Psoas muscle (tissue), 8 donors: ENCODE results near the gene RFX2. TPM values are rescaled to one million over a fixed set of nuclear protein-coding genes. Genes with fewer than 3 reads are reported as not detected.

Source experiments
- ATAC-seq, 4 donors: fragments of 200-7000 bp; cut with Tn5 transposase; one replicate each; pipeline ENCODE4 v1.9.1; 2020; ENCODE audit warnings: moderate library complexity in 3 of 4, mild to moderate bottlenecking in 2 of 4
- DNase-seq, 2 donors: peaks; one replicate each; pipeline ENCODE4 v3.0.0-alpha.2; 2020
- H3K27ac ChIP-seq: fragments of 200-600 bp; one replicate; pipeline ENCODE4 v1.8.0; 2022
- H3K27me3 ChIP-seq, 3 donors: fragments of 200-600 bp in 1 of 3; one replicate each; pipeline versions ENCODE4 v1.6.1 to v1.8.0; 2013 to 2022; ENCODE audit warnings: low read length in 2 of 3, mild to moderate bottlenecking in 2 of 3, moderate library complexity in 1 of 3; ENCODE audit not compliant: insufficient read depth in 3 of 3
- H3K36me3 ChIP-seq, 2 donors: fragments of 200-600 bp in 1 of 2; one replicate each; pipeline versions ENCODE4 v1.6.1 to v1.8.0; 2013 to 2022; ENCODE audit warnings: low read depth in 1 of 2, mild to moderate bottlenecking in 1 of 2, moderate library complexity in 1 of 2; ENCODE audit not compliant: insufficient read depth in 1 of 2
- H3K4me1 ChIP-seq: fragments of 200-600 bp; one replicate; pipeline ENCODE4 v1.8.0; 2022
- H3K4me3 ChIP-seq: fragments of 200-600 bp; one replicate; pipeline ENCODE4 v1.8.0; 2022; ENCODE audit warnings: mild to moderate bottlenecking
- H3K9me3 ChIP-seq: fragments of 200-600 bp; one replicate; pipeline ENCODE4 v1.8.0; 2022
- WGBS, 3 donors: extraction: QIAGEN DNeasy Blood & Tissue Kit; methylation state at CpG; one replicate each; pipeline versions ENCODE4 v1.1.6 to v1.1.7; 2013; 5-methylcytosine and 5-hydroxymethylcytosine counted together
- intact Hi-C, 2 donors: fragments of 100-400 bp; cut with DNase I; formaldehyde crosslinking; loops; one replicate each; pipeline versions ENCODE4 v1.11.0 to v1.14.2; 2022
- polyA plus RNA-seq, 3 donors: library from polyadenylated mRNA; stranded (reverse); fragments of 200-250 nt; gene quantifications; one replicate each; pipeline ENCODE4 v1.2.3, GENCODE V29; 2013
- total RNA-seq, 4 donors: library from RNA; stranded (reverse); fragmentation: NEBNext Ultra II Directional in 2 of 4; extraction: Animal tissue kit (Norgen Biotek cat#: 25700) in 2 of 4; gene quantifications; one replicate each; pipeline versions ENCODE4 v1.2.1 to v1.2.4, GENCODE V29; 2021 to 2023
- TF ChIP-seq, protein P1 (sequence below): fragments of 200-600 bp; IDR thresholded peaks from one replicate; pipeline ENCODE4 v1.8.0; 2022; ENCODE audit warnings: antibody characterized with exemption
- donor health status: healthy with polysubstance abuse.
- donor health status: DM: no; HTN: no; CAD: no; lungs with moderate emphysema.
- donor health status: Bipolar disorder and iron deficiency.
- donor health status: healthy.
- donor health status: DM: yes; HTN: yes; CAD: no.
- donor health status: DM: no; HTN: no; CAD: no.
- donor health status: DM: no; HTN: no; CAD: no.
- donor health status: DM: yes; HTN: yes; CAD: no.

The RFX2 gene
- total and polyA plus RNA-seq, 7 donors = 0.58 to 2.1 (median 1.0) TPM

- WGBS, 3 donors = 63 to 70% (median 70%) methylated on average over 1 to 2 of the region's 2 CpGs
- DNase-seq (no peak), ATAC-seq (no peak)
- Histone ChIP-seq H3K36me3 (no peaks in the 10 kb centered on the region), H3K4me3 (no peak overlapping the region), H3K9me3 (no peaks in the 10 kb centered on the region), H3K27ac (no peak overlapping the region), H3K4me1 (no peaks in the 10 kb centered on the region), H3K27me3 (no peaks in the 10 kb centered on the region)
- intact Hi-C loops = no loop called here
- TF ChIP-seq, protein P1, sequence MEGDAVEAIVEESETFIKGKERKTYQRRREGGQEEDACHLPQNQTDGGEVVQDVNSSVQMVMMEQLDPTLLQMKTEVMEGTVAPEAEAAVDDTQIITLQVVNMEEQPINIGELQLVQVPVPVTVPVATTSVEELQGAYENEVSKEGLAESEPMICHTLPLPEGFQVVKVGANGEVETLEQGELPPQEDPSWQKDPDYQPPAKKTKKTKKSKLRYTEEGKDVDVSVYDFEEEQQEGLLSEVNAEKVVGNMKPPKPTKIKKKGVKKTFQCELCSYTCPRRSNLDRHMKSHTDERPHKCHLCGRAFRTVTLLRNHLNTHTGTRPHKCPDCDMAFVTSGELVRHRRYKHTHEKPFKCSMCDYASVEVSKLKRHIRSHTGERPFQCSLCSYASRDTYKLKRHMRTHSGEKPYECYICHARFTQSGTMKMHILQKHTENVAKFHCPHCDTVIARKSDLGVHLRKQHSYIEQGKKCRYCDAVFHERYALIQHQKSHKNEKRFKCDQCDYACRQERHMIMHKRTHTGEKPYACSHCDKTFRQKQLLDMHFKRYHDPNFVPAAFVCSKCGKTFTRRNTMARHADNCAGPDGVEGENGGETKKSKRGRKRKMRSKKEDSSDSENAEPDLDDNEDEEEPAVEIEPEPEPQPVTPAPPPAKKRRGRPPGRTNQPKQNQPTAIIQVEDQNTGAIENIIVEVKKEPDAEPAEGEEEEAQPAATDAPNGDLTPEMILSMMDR = no peak
These were observed 28.2 kb upstream of the RFX2 start for GRCh38 chr19:6138511-6138910.

DNA sequence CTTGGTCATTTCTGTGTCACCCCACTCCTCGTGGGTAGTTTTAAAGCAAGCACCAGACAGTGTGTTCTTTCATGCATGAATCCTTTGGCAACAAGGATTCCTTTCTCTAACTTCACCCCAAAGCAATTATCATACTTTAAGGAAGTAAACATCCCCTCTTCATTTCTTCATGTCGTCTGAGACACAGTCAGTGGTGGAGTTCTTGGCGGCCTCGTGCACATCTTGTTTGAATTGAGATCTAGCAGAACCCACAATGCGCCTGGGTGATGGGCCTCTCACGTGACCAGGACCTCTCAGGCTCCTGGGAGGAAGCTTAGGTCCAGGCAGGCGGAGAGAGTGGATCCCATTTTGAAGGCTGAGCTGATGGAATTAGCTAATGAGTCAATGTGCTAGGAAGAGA, 27.8 kb upstream of the RFX2 start:
- H3K36me3 ChIP-seq = no peaks in the 10 kb centered on the region
- intact Hi-C loops = no loop called here
- WGBS, 3 donors = 57 to 59% (median 57%) methylated on average over 7 of the region's 7 CpGs
- no peak overlapping the region for H3K4me3 ChIP-seq
- DNase-seq (no peak), ATAC-seq (no peak)
- H3K27ac ChIP-seq = no peak overlapping the region
- H3K9me3 ChIP-seq = no peaks in the 10 kb centered on the region
- no peaks in the 10 kb centered on the region for H3K4me1 ChIP-seq
- peaks cover 0 to 4% (median 0%) of the 10 kb centered on the region in 3 donors for H3K27me3 ChIP-seq
- TF ChIP-seq, protein P1 = no peak

DNA sequence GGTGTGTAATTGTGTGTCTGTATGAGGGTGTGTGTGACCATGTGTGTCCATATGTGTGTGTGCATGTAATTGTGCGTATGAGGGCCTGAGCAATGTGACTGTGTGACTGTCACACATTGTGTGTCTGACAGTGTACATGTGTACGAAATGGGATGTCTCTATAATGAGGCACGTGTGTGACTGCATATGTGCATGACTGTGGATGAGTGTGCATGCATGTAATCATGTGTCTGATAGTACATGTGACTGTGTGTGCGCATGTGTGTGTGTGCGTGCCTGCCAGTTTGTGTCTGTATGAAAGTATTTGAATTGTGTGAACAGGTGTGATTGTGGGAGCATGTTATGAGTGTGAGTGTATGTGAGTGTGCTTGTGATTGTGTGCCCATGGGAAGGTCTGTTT, 22.9 kb upstream of the RFX2 start:
- no peaks in the 10 kb centered on the region for H3K36me3 ChIP-seq
- 93 to 94% (median 94%) methylated on average over 5 of the region's 5 CpGs for WGBS, 3 donors
- H3K9me3 ChIP-seq = no peaks in the 10 kb centered on the region
- H3K27me3 ChIP-seq = peaks cover 0 to 14% (median 0%) of the 10 kb centered on the region in 3 donors
- ATAC-seq (no peak), DNase-seq (no peak)
- TF ChIP-seq, protein P1 = no peak
- H3K27ac ChIP-seq = no peak overlapping the region
- intact Hi-C loops = no loop called here
- H3K4me3 ChIP-seq = no peak overlapping the region
- no peaks in the 10 kb centered on the region for H3K4me1 ChIP-seq

DNA sequence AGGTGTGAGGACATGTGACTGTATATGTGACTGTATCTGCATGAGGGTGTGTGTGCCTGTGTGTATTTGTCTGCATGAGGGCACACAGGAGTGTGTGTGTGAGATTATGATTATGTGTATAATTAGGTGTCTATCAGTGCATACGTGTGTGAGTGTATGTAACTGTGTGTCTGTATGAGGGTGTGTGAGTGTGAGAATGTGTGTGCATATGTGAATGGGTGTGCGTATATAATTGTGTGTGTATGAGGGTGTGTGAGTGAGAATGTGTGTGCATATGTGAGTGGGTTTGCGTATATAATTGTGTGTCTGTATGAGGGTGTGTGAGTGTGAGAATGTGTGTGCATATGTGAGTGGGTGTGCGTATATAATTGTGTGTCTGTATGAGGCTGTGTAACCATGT, 22.2 kb upstream of the RFX2 start:
- TF ChIP-seq, protein P1 = no peak
- WGBS, 3 donors = 95 to 97% (median 96%) methylated on average over 4 of the region's 4 CpGs
- DNase-seq = no peak
- intact Hi-C loops = no loop called here
- Histone ChIP-seq H3K9me3 (no peaks in the 10 kb centered on the region), H3K27ac (no peak overlapping the region), H3K36me3 (no peaks in the 10 kb centered on the region), H3K27me3 (peaks cover 0 to 14% (median 0%) of the 10 kb centered on the region in 3 donors), H3K4me3 (no peak overlapping the region), H3K4me1 (no peaks in the 10 kb centered on the region)
- ATAC-seq = no peak

- peaks cover 0 to 7% (median 0%) of the 10 kb centered on the region in 3 donors for H3K27me3 ChIP-seq
- peaks cover 2% of the 10 kb centered on the region for H3K9me3 ChIP-seq
- WGBS, 3 donors = 89 to 92% (median 90%) methylated on average over 6 of the region's 6 CpGs
- intact Hi-C loops = no loop called here
- H3K4me3 ChIP-seq = no peak overlapping the region
- no peaks in the 10 kb centered on the region for H3K36me3 ChIP-seq
- no peak for ATAC-seq
- no peaks in the 10 kb centered on the region for H3K4me1 ChIP-seq
- DNase-seq = no peak
- TF ChIP-seq, protein P1 = no peak
- H3K27ac ChIP-seq = no peak overlapping the region
These were observed 17.5 kb upstream of the RFX2 start for GRCh38 chr19:6127716-6128335.
